Activated T-helper 2 cell treated with anti-CD3 and anti-CD28 coated beads, Interferon-gamma antibody, Interleukin-2, Interleukin-4, amounts not matched to agents 10 μg/mL and 5 μg/mL and 100 μg/mL, durations not matched to agents 14 hours and 24 hours and 36 hours (primary cell): Measurements from ENCODE around the gene RFT1. TPM values are rescaled to one million over a fixed set of nuclear protein-coding genes. Genes with fewer than 3 reads are reported as not detected.

Source experiments
- DNase-seq: peaks from one replicate; pipeline ENCODE4 v3.0.0; 2021; ENCODE audit warnings: low spot score
- H3K27ac Mint-ChIP-seq: one replicate; pipeline ENCODE4 v1.8.0; 2021; ENCODE audit warnings: mixed read lengths
- H3K27me3 Mint-ChIP-seq: one replicate; pipeline ENCODE4 v1.8.0; 2021; ENCODE audit warnings: low read depth, mixed read lengths
- H3K36me3 Mint-ChIP-seq: one replicate; pipeline ENCODE4 v1.8.0; 2021; ENCODE audit warnings: low read depth, mixed read lengths
- H3K4me1 Mint-ChIP-seq: one replicate; pipeline ENCODE4 v1.8.0; 2021; ENCODE audit warnings: low read depth, mixed read lengths
- H3K4me3 Mint-ChIP-seq: one replicate; pipeline ENCODE4 v1.8.0; 2021; ENCODE audit warnings: low read depth, mild to moderate bottlenecking, moderate library complexity, mixed read lengths
- H3K9me3 Mint-ChIP-seq: one replicate; pipeline ENCODE4 v1.8.0; 2021; ENCODE audit warnings: mixed read lengths
- intact Hi-C: fragments of 100-400 bp; cut with micrococcal nuclease; formaldehyde crosslinking; loops from one replicate; pipeline ENCODE4 v1.15.1; 2023
- total RNA-seq: library from RNA; stranded (reverse); gene quantifications from 2 replicates; pipeline ENCODE4 v1.2.3, GENCODE V29; 2022

RFT1 gene
- total RNA-seq, 1 donor from 2014 or later, result 36.4 TPM

- Mint-ChIP-seq H3K36me3 (peaks cover 4% of the 10 kb centered on the region), H3K27me3 (no peaks in the 10 kb centered on the region), H3K9me3 (no peaks in the 10 kb centered on the region), H3K4me3 (no peak overlapping the region), H3K4me1 (peaks cover 33% of the 10 kb centered on the region), H3K27ac (no peak overlapping the region)
- intact Hi-C loops, result no loop called here
- DNase-seq, result no peak
Measured at GRCh38 chr3:53169045-53169831, 39.0 kb upstream of the RFT1 start.

GRCh38 chr3:53168175-53168923 is 38.1 kb upstream of the RFT1 start:
- intact Hi-C loops, result no loop called here

GRCh38 chr3:53167418-53168174 is 37.4 kb upstream of the RFT1 start:
- H3K9me3 Mint-ChIP-seq, result no peaks in the 10 kb centered on the region
- intact Hi-C loops, result no loop called here
- no peak overlapping the region for H3K4me3 Mint-ChIP-seq
- peaks cover 4% of the 10 kb centered on the region for H3K36me3 Mint-ChIP-seq
- peaks cover 42% of the 10 kb centered on the region for H3K4me1 Mint-ChIP-seq
- no peaks in the 10 kb centered on the region for H3K27me3 Mint-ChIP-seq
- DNase-seq, result no peak
- H3K27ac Mint-ChIP-seq, result no peak overlapping the region

More at GRCh38 chr3:53168175-53168923, 38.1 kb upstream of the RFT1 start:
- no peak for DNase-seq
- H3K4me1 Mint-ChIP-seq, result peaks cover 35% of the 10 kb centered on the region
- H3K9me3 Mint-ChIP-seq, result no peaks in the 10 kb centered on the region
- no peaks in the 10 kb centered on the region for H3K27me3 Mint-ChIP-seq
- H3K27ac Mint-ChIP-seq, result no peak overlapping the region
- no peak overlapping the region for H3K4me3 Mint-ChIP-seq
- H3K36me3 Mint-ChIP-seq, result peaks cover 4% of the 10 kb centered on the region

GRCh38 chr3:53166781-53167291 is 36.6 kb upstream of the RFT1 start:
- peaks cover 46% of the 10 kb centered on the region for H3K4me1 Mint-ChIP-seq

GRCh38 chr3:53166206-53166605 is 36.0 kb upstream of the RFT1 start:
- no peaks in the 10 kb centered on the region for H3K9me3 Mint-ChIP-seq
- H3K4me1 Mint-ChIP-seq, result peaks cover 44% of the 10 kb centered on the region
- intact Hi-C loops, result no loop called here
- DNase-seq, result no peak
- no peaks in the 10 kb centered on the region for H3K27me3 Mint-ChIP-seq
- H3K27ac Mint-ChIP-seq, result no peak overlapping the region
- peaks cover 4% of the 10 kb centered on the region for H3K36me3 Mint-ChIP-seq
- H3K4me3 Mint-ChIP-seq, result no peak overlapping the region

More at GRCh38 chr3:53166781-53167291, 36.6 kb upstream of the RFT1 start:
- Mint-ChIP-seq H3K36me3 (peaks cover 4% of the 10 kb centered on the region), H3K4me3 (no peak overlapping the region), H3K27me3 (no peaks in the 10 kb centered on the region), H3K9me3 (no peaks in the 10 kb centered on the region), H3K27ac (no peak overlapping the region)
- no peak for DNase-seq
- intact Hi-C loops, result no loop called here

GRCh38 chr3:53164911-53165310 is 34.7 kb upstream of the RFT1 start:
- no peaks in the 10 kb centered on the region for H3K9me3 Mint-ChIP-seq
- peaks cover 4% of the 10 kb centered on the region for H3K27me3 Mint-ChIP-seq
- intact Hi-C loops, result loop anchor here (5.0 kb wide), 1 partner anchor 53 kb away; no protein-coding TSS in a partner anchor
- H3K36me3 Mint-ChIP-seq, result no peaks in the 10 kb centered on the region
- no peak for DNase-seq
- peaks cover 37% of the 10 kb centered on the region for H3K4me1 Mint-ChIP-seq
- H3K27ac Mint-ChIP-seq, result no peak overlapping the region
- no peak overlapping the region for H3K4me3 Mint-ChIP-seq

- DNase-seq, result no peak
- peaks cover 28% of the 10 kb centered on the region for H3K4me1 Mint-ChIP-seq
- H3K4me3 Mint-ChIP-seq, result peak overlapping the region; percentile 80
- H3K36me3 Mint-ChIP-seq, result no peaks in the 10 kb centered on the region
- H3K27ac Mint-ChIP-seq, result peak overlapping the region; percentile 31
- H3K9me3 Mint-ChIP-seq, result no peaks in the 10 kb centered on the region
- H3K27me3 Mint-ChIP-seq, result peaks cover 8% of the 10 kb centered on the region
- intact Hi-C loops, result loop anchor here (5.0 kb wide), 1 partner anchor 51 kb away; no protein-coding TSS in a partner anchor
Measured at GRCh38 chr3:53163444-53164387, 33.5 kb upstream of the RFT1 start.

- H3K4me3 Mint-ChIP-seq, result peak overlapping the region; percentile 80
- no peaks in the 10 kb centered on the region for H3K9me3 Mint-ChIP-seq
- no peaks in the 10 kb centered on the region for H3K36me3 Mint-ChIP-seq
- peaks cover 28% of the 10 kb centered on the region for H3K4me1 Mint-ChIP-seq
- H3K27ac Mint-ChIP-seq, result peak overlapping the region; percentile 18
- peak; percentile 20 for DNase-seq
- intact Hi-C loops, result loop anchor here (1.0 to 5.0 kb wide), 3 partner anchors 7 to 51 kb away; partner anchors contain the start of gene RFT1
- peaks cover 11% of the 10 kb centered on the region for H3K27me3 Mint-ChIP-seq
Measured at GRCh38 chr3:53162672-53163443, 32.6 kb upstream of the RFT1 start.

GRCh38 chr3:53161820-53162671 is 31.8 kb upstream of the RFT1 start:
- Mint-ChIP-seq H3K36me3 (no peaks in the 10 kb centered on the region), H3K27ac (peak overlapping the region; percentile 81), H3K4me3 (peak overlapping the region; percentile 88), H3K9me3 (no peaks in the 10 kb centered on the region), H3K27me3 (peaks cover 19% of the 10 kb centered on the region), H3K4me1 (peaks cover 28% of the 10 kb centered on the region)
- intact Hi-C loops, result loop anchor here (1.0 to 5.0 kb wide), 3 partner anchors 8 to 50 kb away; partner anchors contain the start of gene RFT1
- peak; percentile 25 for DNase-seq

- Mint-ChIP-seq H3K36me3 (no peaks in the 10 kb centered on the region), H3K27me3 (peaks cover 20% of the 10 kb centered on the region), H3K27ac (peak overlapping the region; percentile 81), H3K9me3 (no peaks in the 10 kb centered on the region), H3K4me1 (peaks cover 27% of the 10 kb centered on the region), H3K4me3 (peak overlapping the region; percentile 88)
- no peak for DNase-seq
- intact Hi-C loops, result loop anchor here (5.0 kb wide), 1 partner anchor 49 kb away; no protein-coding TSS in a partner anchor
Measured at GRCh38 chr3:53161450-53161819, 31.2 kb upstream of the RFT1 start.
